T follicular helper cell (primary cell): ENCODE data around the gene TCTA.
A peak's percentile ranks its signal among the peaks of the same experiment; 100 is the strongest.

Experiments used
- DNase-seq: peaks from one replicate; pipeline ENCODE4 v3.0.0-alpha.2; 2020; ENCODE audit warnings: low read depth

Gene TCTA

DNA sequence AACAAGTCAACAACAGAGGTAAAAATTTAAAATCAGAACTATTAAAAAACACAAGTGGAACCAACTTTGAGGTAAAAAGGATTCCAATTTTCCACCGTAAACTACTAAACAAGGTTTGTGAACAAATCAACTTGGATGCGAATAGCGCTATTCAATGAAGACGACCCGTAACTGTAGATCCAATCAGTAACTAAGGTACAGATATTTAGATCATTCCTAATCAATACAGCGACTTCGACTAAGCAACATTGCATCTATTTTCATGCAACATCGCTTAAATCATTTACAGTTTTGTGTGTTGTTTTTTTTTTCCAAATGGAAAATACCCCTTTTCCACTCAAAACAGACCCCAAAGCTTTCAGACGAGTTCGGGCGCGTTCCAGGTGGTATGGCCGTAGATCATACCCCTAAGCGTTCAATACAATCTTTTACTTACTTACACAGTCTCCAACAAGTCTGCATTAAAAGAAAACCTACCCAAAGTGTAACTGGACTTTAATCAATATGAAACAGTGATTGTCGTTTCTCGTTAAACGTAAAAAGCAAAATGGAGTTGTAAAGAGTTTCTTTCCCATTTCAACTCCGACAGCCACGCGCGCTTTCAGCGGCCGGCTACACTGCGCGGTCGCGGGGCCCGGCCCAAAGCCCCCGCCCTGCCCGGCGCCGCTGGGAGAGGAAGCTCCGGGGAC lies 1.2 kb upstream of the TCTA start:
- DNase-seq = no peak

DNA sequence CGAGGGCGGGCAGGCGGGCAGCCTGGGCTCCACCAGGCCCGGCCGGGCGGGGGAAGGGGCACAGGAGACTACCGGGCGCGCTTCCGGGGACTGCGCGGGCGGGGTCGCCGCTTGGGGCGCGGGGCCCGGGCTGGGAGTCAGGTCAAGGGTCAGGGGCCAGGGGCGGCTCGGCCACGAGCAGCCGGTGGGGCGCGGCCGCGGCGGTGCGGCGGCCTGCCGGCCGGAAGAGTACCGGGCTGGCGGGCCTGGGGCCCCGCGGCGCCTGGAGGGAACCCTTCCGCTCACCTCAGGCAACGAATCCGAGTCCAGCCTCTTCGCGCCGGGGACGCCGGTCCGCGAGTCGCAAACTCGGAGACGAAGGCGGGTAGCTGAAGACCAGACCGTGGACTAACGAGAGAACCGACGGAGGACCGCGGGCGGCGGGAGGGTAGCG lies 672 bp upstream of the TCTA start:
- DNase-seq = peak; percentile 21

DNA sequence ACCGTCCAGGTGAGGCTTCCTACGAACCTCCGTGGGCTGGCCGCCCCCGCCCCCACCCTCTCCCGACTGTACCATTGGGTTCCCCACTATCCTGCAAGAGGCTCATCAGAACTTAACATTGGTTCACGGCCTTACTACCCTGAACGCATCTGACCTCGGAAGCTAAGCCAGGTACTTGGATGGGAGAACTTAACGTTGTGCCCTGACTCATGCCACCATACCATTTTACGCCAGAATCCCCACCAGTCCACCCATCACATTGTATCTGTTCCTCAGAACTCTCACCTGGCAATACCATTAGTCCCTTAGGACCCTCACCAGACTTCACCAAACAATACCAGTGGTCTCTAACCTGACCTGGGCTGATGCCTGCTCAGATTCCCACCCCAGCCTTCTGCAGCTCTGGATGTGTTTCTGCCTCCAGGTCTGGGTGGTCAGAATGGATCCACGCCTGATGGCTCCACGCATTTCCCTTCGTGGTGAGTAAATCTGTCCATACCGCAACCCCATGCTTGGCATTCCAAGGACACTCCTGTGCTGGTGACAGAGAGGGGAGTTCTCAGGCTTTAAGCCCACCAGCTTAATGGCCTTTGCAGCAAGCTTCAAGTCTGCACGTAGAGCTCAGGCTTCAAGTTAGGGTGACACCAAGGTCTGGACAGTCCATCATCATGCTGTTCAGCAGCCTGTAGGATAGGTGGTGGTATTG lies 562 bp downstream of the TCTA start:
- no peak for DNase-seq

DNA sequence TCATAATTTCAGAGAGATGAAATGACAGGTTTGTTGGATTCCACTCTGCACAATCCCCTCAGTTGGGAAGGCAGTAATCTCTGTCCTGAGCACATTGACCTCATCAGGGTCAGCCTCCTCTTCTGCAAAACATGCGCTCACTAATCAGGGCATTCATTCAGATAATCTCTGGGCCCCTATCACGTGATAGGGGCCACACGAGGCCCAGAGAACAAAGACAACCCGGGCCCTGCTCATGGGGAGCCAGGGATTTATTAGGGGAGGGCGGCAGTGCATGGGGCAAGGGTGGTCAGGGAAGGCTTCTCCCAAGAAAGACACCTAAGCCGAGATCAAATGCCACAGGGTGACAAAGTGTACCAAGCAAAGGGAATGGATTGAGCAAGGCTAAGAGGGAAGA lies 1.1 kb downstream of the TCTA start:
- no peak for DNase-seq

DNA sequence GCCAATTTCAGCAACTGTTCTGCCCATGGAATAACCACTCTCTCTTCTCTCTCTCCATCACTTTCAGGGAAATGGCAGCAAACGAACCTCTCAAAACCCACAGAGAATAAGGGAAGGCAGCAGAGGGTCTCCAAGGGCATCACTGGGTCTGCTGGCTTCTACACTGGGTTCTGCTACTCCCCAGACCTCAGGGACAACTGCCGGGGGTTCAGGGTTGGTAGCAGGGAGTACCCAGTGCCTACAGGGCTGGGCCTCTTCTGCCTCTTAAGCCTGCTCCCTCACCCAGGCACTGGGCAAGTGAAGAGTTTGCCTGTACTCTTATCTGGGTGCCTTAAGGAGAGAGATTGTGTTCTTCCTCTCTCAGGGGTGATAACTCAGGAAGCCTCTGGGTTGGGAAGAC lies 2.5 kb downstream of the TCTA start:
- DNase-seq = no peak

DNA sequence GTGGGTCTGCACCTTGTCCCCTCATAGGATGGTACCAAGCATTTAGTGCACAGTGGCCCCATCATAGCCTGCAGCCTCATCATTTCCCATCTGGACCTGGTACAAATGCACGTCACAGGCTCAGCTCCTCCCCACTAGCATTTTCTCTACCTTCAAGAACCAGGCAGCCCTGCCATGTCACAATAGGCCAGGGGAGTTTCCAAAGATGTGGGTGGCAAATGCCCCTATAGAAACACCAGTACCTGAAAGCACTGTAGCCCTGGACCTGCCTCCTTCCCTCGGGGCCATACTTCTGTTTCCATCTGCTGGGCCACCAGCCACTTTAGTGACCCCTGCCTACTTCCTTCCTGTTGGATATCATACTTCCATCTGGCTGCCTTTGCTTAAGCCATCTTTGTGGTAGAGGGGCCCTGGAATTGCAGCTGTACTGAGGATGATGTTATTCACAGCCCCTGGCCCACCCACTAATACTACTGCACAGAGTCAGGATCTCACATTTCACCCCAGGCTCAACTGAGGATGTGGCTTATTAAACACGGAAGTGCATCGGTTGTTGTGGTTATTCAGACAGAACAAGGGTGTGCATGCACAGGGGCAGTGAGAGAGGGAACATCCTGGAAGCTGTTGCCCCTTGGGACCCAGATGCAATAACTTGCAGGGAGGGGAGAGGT lies 3.8 kb downstream of the TCTA start:
- DNase-seq = peak; percentile 65

DNA sequence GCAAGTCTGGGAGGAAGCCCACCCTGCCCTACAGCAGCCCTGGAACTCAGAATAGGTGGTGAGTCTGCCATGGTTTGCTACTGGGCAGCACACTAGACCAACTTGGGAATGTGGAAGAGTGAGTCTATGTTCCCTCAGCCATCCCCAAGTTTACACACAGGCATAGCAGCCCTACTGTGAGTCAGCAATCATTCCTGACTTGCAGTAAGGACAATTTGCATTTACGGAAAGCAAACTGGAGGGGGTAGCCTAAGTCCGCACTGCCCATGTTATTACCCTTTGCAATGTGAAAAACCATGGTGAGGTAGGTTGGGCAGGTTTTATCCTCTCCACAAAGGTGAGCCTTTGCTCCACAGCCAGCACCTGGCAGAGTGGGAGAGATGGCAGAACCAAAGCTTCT lies 4.6 kb downstream of the TCTA start:
- no peak for DNase-seq

DNA sequence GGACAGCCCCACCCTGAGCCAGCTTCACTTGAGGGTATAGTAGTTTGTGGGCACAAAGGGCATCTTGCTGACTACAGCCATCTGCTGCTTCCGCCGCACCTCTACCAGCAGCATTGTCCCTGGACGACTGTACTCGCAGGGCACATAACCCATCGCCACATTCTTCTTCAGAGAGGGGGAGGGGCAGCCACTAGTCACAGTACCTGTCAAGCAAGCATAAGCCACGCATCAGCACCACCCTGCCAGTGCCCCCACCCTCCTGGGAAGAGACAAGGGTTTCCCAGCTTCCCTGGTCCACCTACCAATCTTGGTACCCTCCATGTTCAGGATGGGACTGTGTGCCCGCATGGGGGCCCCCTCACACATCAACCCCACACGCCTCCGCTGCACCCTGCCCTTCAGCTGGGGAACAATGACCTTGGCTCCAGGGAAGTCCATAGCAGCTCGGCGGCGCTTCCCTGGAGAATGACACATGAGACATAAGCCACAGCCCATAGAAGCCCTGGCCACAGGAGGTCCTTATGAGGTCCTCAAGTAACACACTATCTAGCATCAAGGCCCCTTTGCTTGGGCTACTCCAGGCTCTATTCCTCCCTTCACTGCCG lies 5.4 kb downstream of the TCTA start:
- no peak for DNase-seq

DNA sequence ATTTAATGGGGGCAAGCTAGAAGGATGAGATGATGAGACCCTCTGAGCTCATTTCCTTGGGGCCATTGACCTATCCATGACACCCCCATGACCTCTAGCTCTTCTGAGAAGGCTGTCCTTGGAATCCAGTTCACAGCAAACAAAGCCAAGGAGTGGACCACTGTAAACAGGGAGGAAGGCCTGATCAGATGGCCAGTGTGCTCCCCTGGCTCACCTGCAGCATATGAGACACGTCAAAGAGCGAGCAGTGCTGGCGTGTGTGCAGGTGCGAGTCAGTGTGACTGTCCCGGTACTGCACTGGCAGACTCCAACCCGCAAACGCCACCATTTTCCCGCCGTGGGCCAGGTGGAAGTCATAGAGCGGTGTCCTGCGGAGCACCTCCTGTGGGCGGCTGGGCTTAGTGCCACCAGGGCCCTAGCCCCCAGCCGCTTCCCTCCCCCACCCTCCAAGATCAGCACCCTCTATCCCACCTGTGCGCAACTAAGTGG lies 9.7 kb downstream of the TCTA start:
- DNase-seq = no peak

DNA sequence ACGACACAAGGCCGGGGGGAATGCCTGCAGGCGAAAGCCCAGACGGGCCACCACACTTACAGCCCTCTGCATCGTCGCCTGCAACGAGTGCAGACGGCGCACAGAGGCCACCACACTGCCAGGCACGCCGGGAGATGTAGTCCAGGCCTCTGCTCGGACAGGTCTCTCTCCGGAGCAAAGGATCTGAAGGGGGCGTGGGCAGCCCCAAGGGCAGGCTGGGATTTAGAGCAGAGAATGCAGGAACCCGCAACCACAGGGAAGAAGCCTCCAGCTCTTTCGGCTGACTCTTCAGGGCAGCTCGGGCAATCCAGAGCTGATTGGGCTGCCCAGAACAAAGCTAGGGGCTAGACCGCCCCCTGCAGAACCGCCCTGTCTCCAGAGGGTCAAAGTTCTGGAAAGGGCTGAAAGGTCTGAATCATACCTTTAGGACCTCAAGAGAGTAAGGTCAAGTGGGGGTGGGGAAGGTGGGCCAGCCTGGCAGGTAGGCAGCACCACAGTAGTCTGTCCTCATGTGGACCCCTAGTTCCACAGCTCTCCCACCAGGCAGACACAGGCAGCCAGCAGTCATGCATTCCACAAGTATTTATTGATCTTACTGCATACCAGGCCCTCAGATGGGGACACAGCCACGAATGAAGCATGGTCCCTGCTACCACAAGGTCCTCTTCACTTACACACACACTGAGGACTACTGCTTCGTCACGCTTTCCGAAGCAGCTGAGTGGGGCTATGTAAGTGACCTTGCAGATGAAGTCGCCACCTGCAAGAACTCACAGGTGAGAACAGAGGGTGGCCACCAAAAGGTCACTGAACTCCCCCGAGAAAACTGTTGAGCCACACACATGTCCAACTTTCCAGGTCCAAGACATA lies 10.4 kb downstream of the TCTA start, which contains the start of gene AMT:
TSS of gene AMT (minus strand) at position 95 of the 870 bp plus-strand sequence. CDS start at position 72, 23 bp downstream.
- no peak for DNase-seq

DNA sequence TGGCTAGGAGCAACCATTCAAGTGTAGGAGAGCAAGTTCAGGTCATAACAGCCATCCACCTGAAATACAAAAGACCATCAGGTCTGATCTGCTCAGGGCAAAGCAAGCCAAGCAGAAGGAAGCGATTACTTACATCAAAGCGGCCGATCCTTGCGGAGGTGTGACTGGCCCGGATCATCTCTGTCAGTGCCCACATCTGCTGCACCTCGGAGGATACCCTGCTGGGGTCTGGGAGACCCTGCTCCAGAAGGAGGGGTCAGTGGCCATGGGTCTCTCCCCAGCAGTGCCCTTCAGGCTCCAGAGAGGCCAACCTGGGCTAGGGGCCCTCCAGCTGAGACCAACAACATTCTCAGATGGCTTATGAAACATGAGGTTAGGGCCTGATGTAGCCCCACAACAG lies 12.6 kb downstream of the TCTA start:
- DNase-seq = no peak

DNA sequence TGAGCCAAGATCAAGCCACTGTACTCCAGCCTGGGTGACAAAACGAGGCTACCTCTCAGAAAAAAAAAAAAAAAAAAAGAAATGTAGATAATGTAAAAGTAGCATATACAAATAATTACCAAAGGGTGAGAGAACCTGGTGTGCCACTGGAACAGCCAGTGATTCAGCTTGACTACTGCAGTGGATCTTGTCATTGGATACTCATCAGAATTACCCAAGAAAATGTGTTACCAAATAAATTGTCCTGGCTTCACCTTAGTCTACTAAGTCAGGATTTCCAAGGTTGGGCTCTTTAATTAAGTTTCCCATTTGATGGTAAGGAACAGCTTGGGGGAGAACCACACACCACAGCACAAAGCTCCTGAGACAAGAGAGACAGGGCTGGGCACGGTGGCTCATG lies 15.4 kb downstream of the TCTA start:
- DNase-seq = no peak

DNA sequence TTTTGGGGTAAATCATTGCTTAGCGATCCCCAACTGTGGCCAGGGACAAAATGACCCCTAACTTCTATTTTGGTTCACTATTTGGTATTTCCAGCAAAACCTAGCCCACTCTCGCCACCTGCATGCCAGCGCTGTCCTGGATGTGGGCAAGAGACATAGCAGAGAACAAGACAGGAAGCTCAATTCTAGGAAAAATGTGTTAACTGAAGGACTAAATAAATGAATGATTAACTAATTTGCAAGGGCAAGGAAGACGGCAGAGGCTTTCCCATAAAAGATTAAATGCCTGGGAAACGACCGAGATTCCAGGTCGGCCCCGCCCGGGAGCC lies 16.5 kb downstream of the TCTA start:
- no peak for DNase-seq

DNA sequence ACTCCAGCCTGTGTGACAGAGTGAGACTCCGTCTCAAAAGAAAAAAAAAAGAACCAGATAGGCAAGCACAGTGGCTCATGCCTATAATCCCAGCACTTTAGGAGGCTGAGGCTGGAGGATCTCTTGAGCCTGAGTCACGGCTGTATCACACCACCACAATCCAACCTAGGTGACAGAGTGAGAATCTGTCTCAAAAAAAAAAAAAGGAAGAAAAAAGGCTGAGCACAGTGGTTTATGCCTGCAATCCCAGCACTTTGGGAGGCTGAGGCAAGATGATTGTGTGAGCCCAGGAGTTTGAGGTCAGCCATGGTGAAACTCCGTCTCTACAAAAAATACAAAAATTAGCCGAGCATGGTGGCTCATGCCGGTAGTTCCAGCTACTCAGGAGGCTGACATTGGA lies 22.5 kb downstream of the TCTA start:
- DNase-seq = no peak

DNA sequence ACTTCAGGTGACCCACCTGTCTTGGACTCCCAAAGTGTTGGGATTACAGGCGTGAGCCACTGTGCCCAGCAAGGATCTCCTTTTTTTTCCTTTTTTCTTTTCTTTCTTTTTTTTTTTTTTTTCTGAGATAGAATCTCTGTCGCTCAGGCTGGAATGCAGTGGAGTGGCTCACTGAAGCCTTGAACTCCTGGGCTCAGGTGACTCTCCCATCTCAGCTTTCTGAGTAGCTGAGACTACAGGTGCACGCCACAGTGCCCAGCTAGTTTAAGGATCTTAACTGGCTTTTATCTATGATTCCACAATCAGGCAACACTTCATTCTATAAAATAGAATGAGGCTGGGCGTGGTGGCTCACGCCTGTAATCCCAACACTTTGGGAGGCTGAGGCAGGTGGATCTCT lies 33.2 kb downstream of the TCTA start:
- no peak for DNase-seq

DNA sequence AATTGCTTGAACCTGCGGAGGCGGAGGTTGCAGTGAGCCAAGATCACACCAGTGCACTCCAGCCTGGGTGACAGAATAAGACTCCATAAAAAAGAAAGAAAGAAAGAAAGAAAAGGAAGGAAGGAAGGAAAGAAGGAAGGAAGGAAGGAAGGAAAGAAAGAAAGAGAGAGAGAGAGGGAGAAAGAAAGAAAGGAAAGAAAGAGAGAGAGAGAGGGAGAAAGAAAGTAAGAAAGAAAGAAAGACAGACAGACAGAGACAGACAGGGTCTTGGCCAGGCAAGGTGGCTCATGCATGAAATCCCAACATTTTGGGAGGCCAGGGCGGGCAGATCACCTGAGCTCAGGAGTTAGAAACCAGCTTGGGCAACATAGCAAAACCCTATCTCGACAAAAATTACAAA lies 41.4 kb downstream of the TCTA start:
- no peak for DNase-seq

DNA sequence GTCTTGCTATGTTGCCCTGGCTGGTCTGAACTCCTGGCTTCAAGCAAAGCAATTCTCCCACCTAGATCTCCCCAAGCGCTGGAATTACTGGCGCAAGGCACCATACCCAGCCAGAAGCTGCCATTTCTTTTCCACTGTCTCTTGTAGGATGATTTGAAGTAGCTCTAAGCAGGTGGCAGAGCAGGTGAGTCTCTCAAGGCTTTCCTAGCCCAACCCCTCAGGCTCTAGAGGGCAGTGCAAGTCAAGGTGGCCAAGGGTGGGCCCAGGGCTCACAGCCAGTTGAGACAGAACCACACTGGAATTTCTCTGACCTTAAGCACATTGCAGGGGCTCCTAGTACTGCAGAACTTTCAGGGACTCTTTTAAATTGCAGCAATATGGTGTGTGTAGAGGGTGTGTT lies 42.2 kb downstream of the TCTA start:
- DNase-seq = no peak

DNA sequence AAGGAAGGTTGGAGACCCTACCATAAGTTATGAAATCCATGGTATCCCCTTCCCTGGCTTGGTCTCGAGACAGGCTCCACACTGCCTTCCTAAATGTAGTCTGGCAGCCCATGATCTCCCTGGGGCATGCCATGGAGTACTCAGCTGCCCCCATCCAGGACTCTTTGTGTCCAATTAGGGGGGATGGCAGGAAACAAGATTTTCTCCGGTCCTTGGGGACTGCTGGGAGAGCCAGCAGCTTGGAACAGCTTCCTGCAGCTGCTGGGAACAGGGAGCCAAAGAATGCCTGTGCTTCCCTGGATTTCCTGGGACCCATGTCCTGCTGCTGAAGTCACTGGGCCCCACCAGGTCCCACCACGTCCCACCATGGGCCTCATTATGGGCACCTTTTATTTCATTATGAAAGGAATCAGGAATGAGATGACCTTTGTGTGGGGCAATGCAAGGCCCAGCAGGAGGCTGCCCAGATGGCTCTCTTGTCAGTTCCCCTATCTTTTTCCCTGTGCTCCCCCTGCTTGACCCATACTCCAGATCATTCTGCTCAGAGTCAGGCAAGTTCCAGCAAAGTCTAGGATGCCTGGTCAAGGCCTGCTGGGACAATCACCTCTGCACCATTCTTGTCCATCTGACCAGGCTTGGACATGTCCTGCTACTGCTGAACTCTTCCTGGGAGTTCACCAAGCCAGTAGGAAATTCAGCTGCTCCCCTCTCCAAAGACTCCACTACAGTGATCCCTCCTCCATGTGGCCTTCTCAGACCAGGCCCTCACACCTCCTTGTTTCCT lies 42.9 kb downstream of the TCTA start:
- DNase-seq = no peak

DNA sequence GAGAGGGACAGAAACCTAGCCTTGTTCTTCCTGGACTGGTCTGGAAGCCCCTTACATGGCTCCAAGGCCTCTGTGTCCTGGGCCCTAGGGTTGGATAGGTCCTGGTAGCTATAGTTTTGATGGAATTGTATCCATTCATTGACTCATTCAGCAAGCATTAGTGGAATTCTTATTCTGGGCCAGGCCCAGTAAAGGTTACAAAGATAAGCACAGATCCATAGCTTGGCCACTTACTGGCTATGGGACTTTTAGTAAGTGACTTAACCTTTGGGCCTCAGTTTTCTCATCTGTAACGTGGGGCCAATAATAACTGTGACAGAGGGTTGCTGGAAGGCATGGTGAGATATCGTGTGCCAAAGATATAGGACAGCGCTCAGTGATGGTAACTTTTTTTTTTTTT lies 44.2 kb downstream of the TCTA start:
- no peak for DNase-seq

DNA sequence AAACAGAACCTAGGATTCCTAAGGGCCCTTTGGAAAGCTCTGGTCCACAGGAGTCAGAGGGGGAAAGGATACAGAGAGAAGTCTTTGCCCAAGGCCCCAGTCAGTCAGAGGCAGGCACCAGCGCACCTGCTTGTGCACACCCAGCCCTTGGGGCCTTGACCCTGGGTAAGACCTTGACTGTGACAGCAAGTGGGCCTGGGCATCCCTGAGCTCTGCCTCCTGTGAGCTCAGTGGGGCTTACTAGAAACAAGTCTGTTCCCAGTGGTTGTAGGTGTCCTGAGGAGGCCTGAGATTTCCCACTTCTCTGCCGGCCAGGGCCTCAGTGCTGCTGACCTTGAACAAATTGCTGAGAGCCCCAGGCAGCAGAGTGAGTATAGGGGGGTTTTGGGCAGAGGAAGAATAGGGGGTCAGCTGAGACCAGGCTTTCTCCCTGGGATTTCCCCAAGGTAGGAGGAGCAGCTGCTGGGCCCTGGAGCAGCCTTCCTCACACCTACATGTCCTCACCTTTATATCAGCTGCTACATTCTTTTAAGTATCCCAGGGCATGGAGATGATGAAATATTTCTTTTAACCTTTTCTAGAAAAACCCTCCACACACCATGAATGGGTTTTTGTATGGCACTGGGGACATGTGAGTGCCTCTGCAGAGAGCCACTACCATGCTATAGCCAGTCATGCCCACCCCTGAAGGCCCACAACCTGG lies 48.1 kb downstream of the TCTA start:
- no peak for DNase-seq
